ENCODE results near the gene TUBGCP2.
A peak's percentile ranks its signal among the peaks of the same experiment; 100 is the strongest.

TUBGCP2 gene

GRCh38 chr10:133261726-133262325 is 46.8 kb downstream of the TUBGCP2 start:
- peak; percentile 81 for DNase-seq

- peak; percentile 63 for DNase-seq
Observed at GRCh38 chr10:133260895-133261725, 47.6 kb downstream of the TUBGCP2 start.

- DNase-seq = no peak
Observed at GRCh38 chr10:133259602-133259989, 49.1 kb downstream of the TUBGCP2 start.

- DNase-seq = peak; percentile 92
Observed at GRCh38 chr10:133258818-133259601, 49.7 kb downstream of the TUBGCP2 start.

GRCh38 chr10:133258066-133258817 is 50.4 kb downstream of the TUBGCP2 start:
- DNase-seq = no peak

GRCh38 chr10:133257489-133258065 is 51.1 kb downstream of the TUBGCP2 start:
- DNase-seq = peak; percentile 53

GRCh38 chr10:133255323-133255722 is 53.3 kb downstream of the TUBGCP2 start:
- DNase-seq = no peak

GRCh38 chr10:133254421-133255120 is 54.1 kb downstream of the TUBGCP2 start:
- no peak for DNase-seq

GRCh38 chr10:133253361-133253955 is 55.2 kb downstream of the TUBGCP2 start:
- DNase-seq = no peak

GRCh38 chr10:133252223-133252552 is 56.5 kb downstream of the TUBGCP2 start:
- DNase-seq = no peak

GRCh38 chr10:133251388-133252222 is 57.1 kb downstream of the TUBGCP2 start:
- DNase-seq = no peak

GRCh38 chr10:133249975-133250754 is 58.5 kb downstream of the TUBGCP2 start:
- DNase-seq = no peak

GRCh38 chr10:133249094-133249780 is 59.4 kb downstream of the TUBGCP2 start:
- no peak for DNase-seq

- no peak for DNase-seq
Observed at GRCh38 chr10:133248334-133248715, 60.3 kb downstream of the TUBGCP2 start.

- no peak for DNase-seq
Observed at GRCh38 chr10:133247681-133248333, 60.9 kb downstream of the TUBGCP2 start.

- DNase-seq = no peak
Observed at GRCh38 chr10:133246236-133246626, 62.4 kb downstream of the TUBGCP2 start.

GRCh38 chr10:133245439-133246235 is 63.0 kb downstream of the TUBGCP2 start:
- no peak for DNase-seq

- no peak for DNase-seq
Observed at GRCh38 chr10:133243593-133243992, 65.1 kb downstream of the TUBGCP2 start.

Data from femur (tissue), 1 donor.